ENCODE measurements around the gene PITX1.

DNA sequence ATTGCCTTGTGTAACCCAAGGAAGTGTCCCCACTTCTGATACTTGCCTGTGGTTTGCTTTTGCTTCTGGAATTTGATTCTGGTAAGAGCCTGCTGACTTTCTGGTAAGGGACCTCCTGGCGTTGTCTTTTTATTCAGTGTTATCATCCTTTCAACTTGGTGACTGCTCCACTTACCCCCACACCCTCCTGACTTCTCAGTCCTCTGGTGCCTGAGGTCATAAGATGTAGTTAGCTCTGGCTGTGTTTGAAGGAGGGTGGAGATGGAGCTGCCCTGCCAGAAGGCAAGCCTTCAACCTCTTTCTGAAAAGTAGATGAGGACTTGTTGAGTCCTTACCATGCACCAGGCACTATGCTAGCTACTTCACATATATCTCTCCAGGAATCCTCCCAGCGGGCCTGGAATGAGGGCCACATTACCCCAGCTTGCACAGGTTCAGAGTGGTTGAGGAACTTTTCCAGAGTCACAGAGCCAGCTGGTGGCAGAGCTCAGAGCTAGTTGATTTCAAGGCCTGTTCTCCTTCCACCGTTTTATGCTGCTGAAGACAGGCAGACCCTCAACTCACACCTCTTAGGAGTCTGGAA lies 45.2 kb upstream of the PITX1 start:
- no peak for TF ChIP-seq CTCF (conservative IDR thresholded peaks at IDR 0.05; ENCODE audit: low read length)
- TF ChIP-seq EZH2phosphoT487 (IDR thresholded peaks at IDR 0.05; ENCODE audit: borderline replicate concordance, low read depth, low read length), result no peak
